Measurements from ENCODE around the gene FAXC. TPM values are rescaled to one million over a fixed set of nuclear protein-coding genes. Genes with fewer than 3 reads are reported as not detected.

The FAXC gene
- total RNA-seq: 1 to 10 TPM in 2 of 4 donors, under 1 TPM in 2; 0.04 to 3.6 (median 1.3) TPM

- H3K4me3 ChIP-seq (ENCODE audit: low read depth, poor library complexity, severe bottlenecking): peak within 1 kb of the TSS; percentile 43
- no peak for DNase-seq (ENCODE audit: low spot score in 2 of 2)
- WGBS, 2 donors: 2% methylated on average over 48 to 58 of the region's 108 CpGs
- intact Hi-C loops (cut with DNase I; ENCODE audit: low total_unique reads): no loop called here
- TF ChIP-seq, protein P1, sequence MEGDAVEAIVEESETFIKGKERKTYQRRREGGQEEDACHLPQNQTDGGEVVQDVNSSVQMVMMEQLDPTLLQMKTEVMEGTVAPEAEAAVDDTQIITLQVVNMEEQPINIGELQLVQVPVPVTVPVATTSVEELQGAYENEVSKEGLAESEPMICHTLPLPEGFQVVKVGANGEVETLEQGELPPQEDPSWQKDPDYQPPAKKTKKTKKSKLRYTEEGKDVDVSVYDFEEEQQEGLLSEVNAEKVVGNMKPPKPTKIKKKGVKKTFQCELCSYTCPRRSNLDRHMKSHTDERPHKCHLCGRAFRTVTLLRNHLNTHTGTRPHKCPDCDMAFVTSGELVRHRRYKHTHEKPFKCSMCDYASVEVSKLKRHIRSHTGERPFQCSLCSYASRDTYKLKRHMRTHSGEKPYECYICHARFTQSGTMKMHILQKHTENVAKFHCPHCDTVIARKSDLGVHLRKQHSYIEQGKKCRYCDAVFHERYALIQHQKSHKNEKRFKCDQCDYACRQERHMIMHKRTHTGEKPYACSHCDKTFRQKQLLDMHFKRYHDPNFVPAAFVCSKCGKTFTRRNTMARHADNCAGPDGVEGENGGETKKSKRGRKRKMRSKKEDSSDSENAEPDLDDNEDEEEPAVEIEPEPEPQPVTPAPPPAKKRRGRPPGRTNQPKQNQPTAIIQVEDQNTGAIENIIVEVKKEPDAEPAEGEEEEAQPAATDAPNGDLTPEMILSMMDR (IDR thresholded peaks at IDR 0.05): no peak
- TF ChIP-seq POLR2A (IDR thresholded peaks at IDR 0.05): no peak
Observed at GRCh38 chr6:99349171-99350141, at the start of gene FAXC. FAXC (minus strand) TSS chr6:99349674; CDS start chr6:99349372, 302 bp downstream.

- intact Hi-C loops (cut with DNase I; ENCODE audit: low total_unique reads): no loop called here
- DNase-seq (ENCODE audit: low spot score in 2 of 2): no peak
- H3K4me3 ChIP-seq (ENCODE audit: low read depth, poor library complexity, severe bottlenecking): no peak overlapping the region
- WGBS, 2 donors: 100% methylated on average over 1 of the region's 1 CpG
- TF ChIP-seq, protein P1 (IDR thresholded peaks at IDR 0.05): no peak
- TF ChIP-seq POLR2A (IDR thresholded peaks at IDR 0.05): no peak
Observed at GRCh38 chr6:99397287-99397686, 47.8 kb upstream of the FAXC start.

- H3K4me3 ChIP-seq (ENCODE audit: low read depth, poor library complexity, severe bottlenecking): peak within 1 kb of the TSS; percentile 48
- 12 to 13% methylated on average over 51 of the region's 56 CpGs for WGBS, 2 donors
- no peak for TF ChIP-seq POLR2A (IDR thresholded peaks at IDR 0.05)
- TF ChIP-seq, protein P1 (IDR thresholded peaks at IDR 0.05): no peak
- intact Hi-C loops (cut with DNase I; ENCODE audit: low total_unique reads): no loop called here
- DNase-seq (ENCODE audit: low spot score in 2 of 2): peak; percentile 28 to 90
Observed at GRCh38 chr6:99393698-99394531, 44.4 kb upstream of the FAXC start, which contains the start of gene COQ3. COQ3 (minus strand) TSS chr6:99394195; CDS start chr6:99394179, 16 bp downstream.

DNA sequence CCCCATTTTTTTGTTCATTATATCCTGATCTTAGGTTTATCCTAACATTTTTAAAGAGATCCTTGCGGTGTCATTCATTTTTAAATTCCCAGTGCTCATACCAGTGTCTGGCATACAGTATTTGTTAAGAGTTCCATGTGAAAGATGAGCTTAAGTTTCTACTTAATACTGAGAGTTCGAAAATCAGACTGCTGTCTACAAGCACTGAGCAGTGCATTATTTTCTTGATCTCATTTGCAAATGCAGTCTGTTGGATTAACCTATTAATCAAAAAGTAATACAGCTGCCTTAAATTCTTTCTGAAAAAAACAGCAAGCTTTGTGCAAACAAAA, 43.9 kb upstream of the FAXC start:
- DNase-seq (ENCODE audit: low spot score in 2 of 2): no peak
- WGBS, 2 donors: 15 to 20% methylated on average over 2 of the region's 2 CpGs
- TF ChIP-seq POLR2A (IDR thresholded peaks at IDR 0.05): no peak
- TF ChIP-seq, protein P1 (IDR thresholded peaks at IDR 0.05): no peak
- intact Hi-C loops (cut with DNase I; ENCODE audit: low total_unique reads): no loop called here
- H3K4me3 ChIP-seq (ENCODE audit: low read depth, poor library complexity, severe bottlenecking): peak overlapping the region; percentile 48

- intact Hi-C loops (cut with DNase I; ENCODE audit: low total_unique reads): no loop called here
- TF ChIP-seq, protein P1 (IDR thresholded peaks at IDR 0.05): no peak
- TF ChIP-seq POLR2A (IDR thresholded peaks at IDR 0.05): no peak
- DNase-seq (ENCODE audit: low spot score in 2 of 2): no peak
- H3K4me3 ChIP-seq (ENCODE audit: low read depth, poor library complexity, severe bottlenecking): no peak overlapping the region
- WGBS, 2 donors: 90 to 98% methylated on average over 3 of the region's 3 CpGs
Observed at GRCh38 chr6:99390896-99391295, 41.4 kb upstream of the FAXC start.

Data from lower leg skin (tissue), 4 donors.